GM23338 (cell line): ENCODE data around the gene ME2. TPM values are rescaled to one million over a fixed set of nuclear protein-coding genes. Genes with fewer than 3 reads are reported as not detected.
A peak's percentile ranks its signal among the peaks of the same experiment; 100 is the strongest.

Experiments
- ATAC-seq: fragments of 200-7000 bp; cut with Tn5 transposase; 3 replicates; pipeline ENCODE4 v1.9.1; 2020
- DNase-seq: peaks from one replicate; pipeline ENCODE4 v3.0.0-alpha.2; 2015; ENCODE audit warnings: low spot score
- H2AFZ ChIP-seq: fragments of 200-600 bp; sonication (generic); 2 replicates; pipeline ENCODE4 v1.8.0; 2016; ENCODE audit warnings: antibody characterized with exemption, mild to moderate bottlenecking, moderate library complexity
- H3F3A ChIP-seq: fragments of 200-600 bp; sonication (generic); replicated peaks from 2 replicates; pipeline ENCODE4 v1.8.0; 2017; ENCODE audit warnings: antibody characterized with exemption, mixed run types, low read depth
- H3K27ac ChIP-seq: fragments of 200-600 bp; sonication (generic); 2 replicates; pipeline ENCODE4 v1.6.1; 2016; ENCODE audit warnings: low read depth
- H3K27me3 ChIP-seq: fragments of 200-600 bp; sonication (generic); 2 replicates; pipeline ENCODE4 v1.8.0; 2016; ENCODE audit warnings: mild to moderate bottlenecking, mixed run types, moderate library complexity; ENCODE audit not compliant: insufficient read depth
- H3K36me3 ChIP-seq: fragments of 200-600 bp; sonication (generic); 2 replicates; pipeline ENCODE4 v1.8.0; 2016; ENCODE audit warnings: mild to moderate bottlenecking; ENCODE audit not compliant: insufficient read depth
- H3K4me1 ChIP-seq: fragments of 200-600 bp; sonication (generic); 2 replicates; pipeline ENCODE4 v1.8.0; 2016; ENCODE audit warnings: mild to moderate bottlenecking, moderate library complexity; ENCODE audit not compliant: insufficient read depth
- H3K4me2 ChIP-seq: fragments of 200-600 bp; sonication (generic); 2 replicates; pipeline ENCODE4 v1.7.1; 2017; ENCODE audit warnings: mixed run types
- H3K4me3 ChIP-seq: fragments of 200-600 bp; sonication (generic); 2 replicates; pipeline ENCODE4 v1.6.1; 2016; ENCODE audit warnings: mixed run types
- H3K79me2 ChIP-seq: fragments of 200-600 bp; sonication (generic); replicated peaks from 2 replicates; pipeline ENCODE4 v1.8.0; 2017; ENCODE audit warnings: mild to moderate bottlenecking; ENCODE audit not compliant: insufficient read depth
- H3K9me2 ChIP-seq: fragments of 200-600 bp; sonication (generic); 2 replicates; pipeline ENCODE4 v1.8.0; 2017; ENCODE audit not compliant: insufficient read depth
- H4K20me1 ChIP-seq: fragments of 200-600 bp; sonication (generic); replicated peaks from 2 replicates; pipeline ENCODE4 v1.8.0; 2017; ENCODE audit warnings: mild to moderate bottlenecking; ENCODE audit not compliant: insufficient read depth
- H3K27ac Mint-ChIP-seq: 2 replicates; pipeline ENCODE4 v1.8.0; 2020; ENCODE audit warnings: inconsistent platforms, mild to moderate bottlenecking, moderate library complexity, mixed read lengths
- H3K27me3 Mint-ChIP-seq: 3 replicates; pipeline ENCODE4 v1.8.0; 2022; ENCODE audit warnings: low read depth, mild to moderate bottlenecking, moderate library complexity, mixed read lengths, inconsistent platforms; ENCODE audit not compliant: insufficient read depth, poor library complexity
- H3K36me3 Mint-ChIP-seq: 3 replicates; pipeline ENCODE4 v1.8.0; 2021; ENCODE audit warnings: low read depth, mild to moderate bottlenecking, inconsistent platforms, moderate library complexity, mixed read lengths
- H3K4me1 Mint-ChIP-seq: 3 replicates; pipeline ENCODE4 v1.8.0; 2020; ENCODE audit warnings: mild to moderate bottlenecking, inconsistent platforms, mixed read lengths
- H3K4me3 Mint-ChIP-seq: 3 replicates; pipeline ENCODE4 v1.8.0; 2021; ENCODE audit warnings: moderate library complexity, mild to moderate bottlenecking, inconsistent platforms, mixed read lengths
- H3K9me3 Mint-ChIP-seq: 3 replicates; pipeline ENCODE4 v1.8.0; 2020; ENCODE audit warnings: moderate library complexity, mild to moderate bottlenecking, inconsistent platforms, mixed read lengths
- CTCF ChIP-seq, 2 experiments: fragments of 200-600 bp in 1 of 2; sonication (generic) in 1 of 2; conservative IDR thresholded peaks; 2 replicates each; pipeline versions ENCODE4 v1.5.1 to v1.6.1; 2016 to 2017; ENCODE audit warnings: antibody characterized with exemption in 2 of 2, low read depth in 2 of 2, mild to moderate bottlenecking in 2 of 2, moderate library complexity in 1 of 2
- JUNB ChIP-seq: IDR thresholded peaks from one replicate; pipeline ENCODE4 v1.6.1; 2016; ENCODE audit warnings: antibody characterized with exemption; ENCODE audit not compliant: unreplicated experiment
- POLR2AphosphoS5 ChIP-seq: IDR thresholded peaks from 2 replicates; pipeline ENCODE4 v1.6.1; 2016; ENCODE audit warnings: antibody characterized with exemption, low read depth
- REST ChIP-seq: IDR thresholded peaks from one replicate; pipeline ENCODE4 v1.6.1; 2018; ENCODE audit warnings: antibody characterized with exemption; ENCODE audit not compliant: unreplicated experiment
- ZNF114 ChIP-seq: fragments of 250-450 bp; sonication (Bioruptor Pico); IDR thresholded peaks from 2 replicates; pipeline ENCODE4 v1.5.0; 2020; ENCODE audit warnings: mild to moderate bottlenecking, moderate library complexity
- ZNF331 ChIP-seq: fragments of 250-450 bp; sonication (Bioruptor Pico); IDR thresholded peaks from 2 replicates; pipeline ENCODE4 v1.5.0; 2020; ENCODE audit warnings: low read depth, mild to moderate bottlenecking, moderate library complexity
- ZNF462 ChIP-seq: fragments of 250-450 bp; sonication (Bioruptor Pico); IDR thresholded peaks from 2 replicates; pipeline ENCODE4 v1.5.0; 2020; ENCODE audit warnings: mild to moderate bottlenecking, moderate library complexity
- polyA plus RNA-seq: library from polyadenylated mRNA; unstranded; fragments of >200 nt; fragmentation: Nextera tagmentation; extraction: Ambion mirVana; gene quantifications from 2 replicates; pipeline ENCODE4 v1.2.1, GENCODE V29; 2016
- total RNA-seq: library from RNA; depleted of rRNA; stranded (reverse); fragments of >200 nt; shearing (Covaris generic); gene quantifications from 2 replicates; pipeline ENCODE4 v1.2.3, GENCODE V29; 2014

ME2 gene
- total and polyA plus RNA-seq, 2 experiments from 2014 or later, result 61.0 to 102 TPM

GRCh38 chr18:50875966-50876536, 2.9 kb upstream of the ME2 start:
- H3K4me2 ChIP-seq, result no peak overlapping the region
- no peaks in the 10 kb centered on the region for H4K20me1 ChIP-seq
- H3K4me3 Mint-ChIP-seq, result no peak overlapping the region
- H3K4me1 ChIP-seq, result peaks cover 12% of the 10 kb centered on the region; the same call in 1 of the 2 replicates
- H3K27me3 Mint-ChIP-seq, result peaks cover 5% of the 10 kb centered on the region
- no peak overlapping the region for H3K4me3 ChIP-seq
- H3K36me3 Mint-ChIP-seq, result no peaks in the 10 kb centered on the region; the same call in 2 of the 3 replicates
- H3K9me3 Mint-ChIP-seq, result no peaks in the 10 kb centered on the region; the same call in 2 of the 3 replicates
- no peak overlapping the region for H2AFZ ChIP-seq
- H3K27ac ChIP-seq, result no peak overlapping the region
- H3K27ac Mint-ChIP-seq, result no peak overlapping the region
- H3K36me3 ChIP-seq, result no peaks in the 10 kb centered on the region
- no peak for ATAC-seq
- H3K9me2 ChIP-seq, result 0 out of 2 replicates have a peak, but pooled peaks cover 4% of the 10 kb centered on the region
- H3K4me1 Mint-ChIP-seq, result peaks cover 15% of the 10 kb centered on the region
- 0 out of 2 replicates have a peak, but pooled peaks cover 2% of the 10 kb centered on the region for H3F3A ChIP-seq
- no peak for TF ChIP-seq JUNB
- peaks cover 16% of the 10 kb centered on the region for H3K79me2 ChIP-seq
- H3K27me3 ChIP-seq, result no peaks in the 10 kb centered on the region
- DNase-seq, result no peak

- ATAC-seq (no peak), DNase-seq (no peak)
- Mint-ChIP-seq H3K36me3 (no peaks in the 10 kb centered on the region; the same call in 2 of the 3 replicates), H3K9me3 (no peaks in the 10 kb centered on the region; the same call in 2 of the 3 replicates), H3K4me1 (peaks cover 15% of the 10 kb centered on the region), H3K27ac (no peak overlapping the region), H3K4me3 (peak overlapping the region; percentile 88), H3K27me3 (peaks cover 5% of the 10 kb centered on the region)
- Histone ChIP-seq H3F3A (0 out of 2 replicates have a peak, but pooled peaks cover 2% of the 10 kb centered on the region), H3K4me2 (peak overlapping the region; percentile 81), H3K27ac (peak overlapping the region; percentile 85; the same call in 1 of the 2 replicates), H3K79me2 (peaks cover 33% of the 10 kb centered on the region), H4K20me1 (peaks cover 12% of the 10 kb centered on the region), H3K27me3 (no peaks in the 10 kb centered on the region), H3K4me1 (peaks cover 17% of the 10 kb centered on the region; the same call in 1 of the 2 replicates), H3K9me2 (0 out of 2 replicates have a peak, but pooled peaks cover 4% of the 10 kb centered on the region), H3K36me3 (no peaks in the 10 kb centered on the region), H3K4me3 (peak overlapping the region; percentile 91), H2AFZ (no peak overlapping the region)
- no peak for TF ChIP-seq ZNF114 (CRISPR knock-in tag)
- no peak for TF ChIP-seq CTCF (conservative IDR thresholded peaks at IDR 0.05; ENCODE audit: low read depth in 2 of 2)
- TF ChIP-seq REST, result no peak
- TF ChIP-seq JUNB, result no peak
- no peak for TF ChIP-seq POLR2AphosphoS5
- TF ChIP-seq ZNF462 (CRISPR knock-in tag), result no peak
- no peak for TF ChIP-seq ZNF331 (CRISPR knock-in tag)
Observed at GRCh38 chr18:50877545-50878265, 1.2 kb upstream of the ME2 start.
